H1 (cell line): Measurements from ENCODE around the gene MAP3K3. TPM values are rescaled to one million over a fixed set of nuclear protein-coding genes. Genes with fewer than 3 reads are reported as not detected.

ENCODE experiments used
- CTCF ChIA-PET: fragments of 300-600 bp; sonication (Branson Sonifier 250); formaldehyde crosslinking; loops from one replicate; lab custom pipeline; 2021; ENCODE audit not compliant: partially characterized antibody; lab: Charles Lee
- POLR2A ChIA-PET: fragments of 300-600 bp; sonication (Branson Sonifier 250); formaldehyde crosslinking; loops from one replicate; lab custom pipeline; 2021; ENCODE audit warnings: inconsistent platforms; ENCODE audit not compliant: partially characterized antibody; lab: Charles Lee
- DNase-seq, 2 experiments: peaks; one replicate each; pipeline versions ENCODE4 v3.0.0 to v3.0.0-alpha.2; 2010 to 2022; ENCODE audit warnings: low spot score in 2 of 2, low read depth in 1 of 2, mixed read lengths in 1 of 2
- FAIRE-seq: peaks from 2 replicates; lab custom pipeline; 2011; peaks lifted over from hg19 to GRCh38; lab: Jason Lieb, UNC
- H2AFZ ChIP-seq: 2 replicates; pipeline ENCODE4 v1.8.1; 2012; ENCODE audit warnings: low read length, inconsistent platforms
- H2AK5ac ChIP-seq: 2 replicates; pipeline ENCODE4 v1.6.1; 2013; ENCODE audit warnings: low read depth, low read length
- H2BK120ac ChIP-seq: replicated peaks from 2 replicates; pipeline ENCODE3; 2013; ENCODE audit warnings: low read depth, low read length, inconsistent platforms
- H2BK12ac ChIP-seq: 2 replicates; pipeline ENCODE4 v1.6.1; 2013; ENCODE audit warnings: low read depth, low read length
- H2BK15ac ChIP-seq: 2 replicates; pipeline ENCODE4 v1.6.1; 2013; ENCODE audit warnings: low read length
- H2BK20ac ChIP-seq: 2 replicates; pipeline ENCODE4 v1.6.1; 2013; ENCODE audit warnings: low read length
- H2BK5ac ChIP-seq: 2 replicates; pipeline ENCODE4 v1.6.1; 2013; ENCODE audit warnings: low read depth, low read length
- H3K14ac ChIP-seq: 2 replicates; pipeline ENCODE4 v1.6.1; 2013; ENCODE audit warnings: inconsistent platforms; ENCODE audit not compliant: insufficient read length
- H3K18ac ChIP-seq: 2 replicates; pipeline ENCODE4 v1.6.1; 2013; ENCODE audit warnings: low read length; ENCODE audit errors: extremely low read depth
- H3K23ac ChIP-seq: 2 replicates; pipeline ENCODE4 v1.6.1; 2013; ENCODE audit warnings: inconsistent platforms; ENCODE audit not compliant: insufficient read length
- H3K23me2 ChIP-seq: 2 replicates; pipeline ENCODE4 v1.6.1; 2013; ENCODE audit warnings: low read depth, low read length
- H3K27ac ChIP-seq: 2 replicates; pipeline ENCODE4 v1.6.1; 2011; ENCODE audit warnings: low read depth, low read length, inconsistent platforms
- H3K27me3 ChIP-seq, 4 experiments: replicated peaks in 1 of 4; 1 replicate in 1 of 4; 2 replicates in 3 of 4; pipeline versions ENCODE4 v1.6.1 to v1.8.1; 2011 to 2013; ENCODE audit warnings: low read length in 3 of 4, mild to moderate bottlenecking in 3 of 4, inconsistent platforms in 2 of 4, mixed read lengths in 2 of 4, moderate library complexity in 1 of 4; ENCODE audit not compliant: control insufficient read depth in 3 of 4, insufficient read depth in 3 of 4; ENCODE audit errors: extremely low read depth in 1 of 4
- H3K36me3 ChIP-seq, 4 experiments: 2 replicates each; pipeline versions ENCODE4 v1.6.1 to v1.8.1; 2011 to 2013; ENCODE audit warnings: mild to moderate bottlenecking in 4 of 4, low read length in 3 of 4, moderate library complexity in 2 of 4, control low read depth in 1 of 4, inconsistent platforms in 1 of 4; ENCODE audit not compliant: insufficient read depth in 4 of 4, control insufficient read depth in 2 of 4
- H3K4ac ChIP-seq: replicated peaks from 2 replicates; pipeline ENCODE3; 2013; ENCODE audit warnings: low read length, low read depth, mixed read lengths, inconsistent platforms; ENCODE audit not compliant: insufficient read length
- H3K4me1 ChIP-seq, 4 experiments: replicated peaks in 1 of 4; 1 replicate in 1 of 4; 2 replicates in 3 of 4; pipeline versions ENCODE4 v1.6.1 to v1.8.1; 2011 to 2013; ENCODE audit warnings: low read length in 3 of 4, inconsistent platforms in 2 of 4, mixed read lengths in 1 of 4; ENCODE audit not compliant: insufficient read depth in 4 of 4, control insufficient read depth in 3 of 4
- H3K4me2 ChIP-seq, 2 experiments: 2 replicates each; pipeline versions ENCODE4 v1.6.1 to v1.8.1; 2011 to 2013; ENCODE audit warnings: low read depth in 2 of 2, low read length in 2 of 2, control low read depth in 1 of 2, inconsistent platforms in 1 of 2, mild to moderate bottlenecking in 1 of 2; ENCODE audit not compliant: insufficient read depth in 1 of 2
- H3K4me3 ChIP-seq, 4 experiments: fragments of 200-600, 300-600 bp in 1 of 4; sonication (generic), shearing (Covaris generic), sonication (Bioruptor Twin) in 1 of 4; 2 replicates each; pipeline versions ENCODE4 v1.5.1 to v1.8.1; 2011 to 2016; ENCODE audit warnings: low read length in 4 of 4, low read depth in 3 of 4, control low read depth in 2 of 4, inconsistent platforms in 2 of 4, mild to moderate bottlenecking in 2 of 4, mixed read lengths in 1 of 4, moderate library complexity in 1 of 4; ENCODE audit not compliant: insufficient read depth in 2 of 4; ENCODE audit errors: extremely low read depth in 1 of 4
- H3K56ac ChIP-seq: replicated peaks from 2 replicates; pipeline ENCODE3; 2013; ENCODE audit warnings: low read depth, mild to moderate bottlenecking, mixed read lengths, low read length, inconsistent platforms; ENCODE audit not compliant: insufficient read length
- H3K79me1 ChIP-seq: 2 replicates; pipeline ENCODE4 v1.6.1; 2013; ENCODE audit warnings: low read depth, low read length, control low read depth
- H3K79me2 ChIP-seq, 2 experiments: 2 replicates each; pipeline versions ENCODE4 v1.6.1 to v1.8.1; 2012 to 2013; ENCODE audit warnings: low read length in 2 of 2, mild to moderate bottlenecking in 2 of 2, inconsistent platforms in 1 of 2; ENCODE audit not compliant: insufficient read depth in 2 of 2, control insufficient read depth in 1 of 2
- H3K9ac ChIP-seq, 4 experiments: replicated peaks in 1 of 4; 1 replicate in 1 of 4; 2 replicates in 3 of 4; pipeline versions ENCODE4 v1.6.1 to v1.8.1; 2011 to 2013; ENCODE audit warnings: low read depth in 3 of 4, low read length in 3 of 4, control low read depth in 2 of 4, mild to moderate bottlenecking in 2 of 4, moderate library complexity in 2 of 4, inconsistent platforms in 1 of 4; ENCODE audit errors: extremely low read depth in 1 of 4
- H3K9me3 ChIP-seq, 2 experiments: 2 replicates each; pipeline versions ENCODE4 v1.6.1 to v1.8.1; 2012 to 2013; ENCODE audit warnings: mild to moderate bottlenecking in 2 of 2, moderate library complexity in 2 of 2, control low read depth in 1 of 2, inconsistent platforms in 1 of 2, low read depth in 1 of 2, low read length in 1 of 2, mixed read lengths in 1 of 2; ENCODE audit not compliant: insufficient read depth in 2 of 2
- H4K20me1 ChIP-seq, 2 experiments: replicated peaks in 1 of 2; 2 replicates each; pipeline versions ENCODE3 to v1.8.1; 2011 to 2013; ENCODE audit warnings: inconsistent platforms in 2 of 2, low read length in 2 of 2, mild to moderate bottlenecking in 1 of 2; ENCODE audit not compliant: insufficient read depth in 2 of 2, control insufficient read depth in 1 of 2
- H4K5ac ChIP-seq: 2 replicates; pipeline ENCODE4 v1.6.1; 2013; ENCODE audit warnings: low read length, low read depth, mixed read lengths, inconsistent platforms; ENCODE audit not compliant: insufficient read length
- H4K8ac ChIP-seq: 2 replicates; pipeline ENCODE4 v1.8.0; 2013; ENCODE audit warnings: mild to moderate bottlenecking, moderate library complexity, low read length, inconsistent platforms; ENCODE audit not compliant: insufficient read depth; ENCODE audit errors: extremely low read depth
- H4K91ac ChIP-seq: replicated peaks from 2 replicates; pipeline ENCODE3; 2013; ENCODE audit warnings: low read length, mixed read lengths, inconsistent platforms; ENCODE audit not compliant: insufficient read length
- JUN ChIP-seq: IDR thresholded peaks from 2 replicates; pipeline ENCODE4 v1.6.1; 2011; ENCODE audit warnings: low read depth, mild to moderate bottlenecking, improper control_type of control experiment, low read length
- KDM5A ChIP-seq: fragments of 200-600 bp; IDR thresholded peaks from 2 replicates; pipeline ENCODE4 v1.7.1; 2012; ENCODE audit warnings: mild to moderate bottlenecking, low read length, inconsistent platforms, mixed read lengths
- POU5F1 ChIP-seq: IDR thresholded peaks from 2 replicates; pipeline ENCODE4 v1.6.1; 2011; ENCODE audit warnings: low read depth, mild to moderate bottlenecking, low read length, moderate library complexity
- RFX5 ChIP-seq: IDR thresholded peaks from 2 replicates; pipeline ENCODE4 v1.6.1; 2011; ENCODE audit warnings: low read depth, low read length, improper control_type of control experiment, borderline replicate concordance
- SAP30 ChIP-seq: fragments of 300-600 bp; sonication (generic); IDR thresholded peaks from 2 replicates; pipeline ENCODE4 v1.7.1; 2012; ENCODE audit warnings: low read length, moderate library complexity, mild to moderate bottlenecking, inconsistent platforms; ENCODE audit not compliant: insufficient read depth, insufficient replicate concordance
- SIN3A ChIP-seq, 2 experiments: IDR thresholded peaks in 1 of 2; conservative IDR thresholded peaks in 1 of 2; 2 replicates each; pipeline ENCODE4 v1.6.1; 2011 to 2012; ENCODE audit warnings: low read length in 2 of 2, improper control_type of control experiment in 1 of 2, low read depth in 1 of 2, mild to moderate bottlenecking in 1 of 2
- SIRT6 ChIP-seq: IDR thresholded peaks from one replicate; pipeline ENCODE4 v1.7.1; 2012; ENCODE audit warnings: low read length, inconsistent platforms
- SP2 ChIP-seq: IDR thresholded peaks from 2 replicates; pipeline ENCODE4 v1.6.1; 2012; ENCODE audit warnings: mild to moderate bottlenecking, low read length, inconsistent platforms
- YY1 ChIP-seq: IDR thresholded peaks from 2 replicates; pipeline ENCODE4 v1.6.1; 2011; ENCODE audit warnings: low read depth, mild to moderate bottlenecking, low read length
- WGBS, 2 experiments: shearing (Covaris generic) in 1 of 2; methylation state at CpG; one replicate each; pipeline versions ENCODE4 v1.1.6 to v1.1.7; 2013 to 2015; ENCODE audit warnings: low lambda C conversion rate in 2 of 2, mixed read lengths in 2 of 2, inconsistent platforms in 1 of 2, low coverage in 1 of 2, missing lambda C conversion rate in 1 of 2; ENCODE audit not compliant: insufficient replicate concordance in 2 of 2, insufficient coverage in 1 of 2, insufficient read length in 1 of 2; ENCODE audit errors: extremely low coverage in 1 of 2, missing lambda C conversion rate in 1 of 2; 5-methylcytosine and 5-hydroxymethylcytosine counted together
- polyA plus RNA-seq, 7 experiments: library from polyadenylated mRNA; depleted of rRNA in 3 of 7; stranded (reverse) in 5 of 7; unstranded in 2 of 7; fragments of >200 nt in 5 of 7; fragments of 200-250 nt in 2 of 7; gene quantifications; 1 replicate in 5 of 7; 2 replicates in 1 of 7; 4 replicates in 1 of 7; pipeline versions ENCODE4 v1.2.1 to v1.2.3, GENCODE V29; 2011 to 2013; ENCODE audit warnings: missing spikeins in 2 of 7, mixed read lengths in 2 of 7
- total RNA-seq: library from RNA; stranded (reverse); fragmentation: NEBNext Ultra II Directional; extraction: Animal tissue kit (Norgen Biotek cat#: 25700); gene quantifications from 2 replicates; pipeline ENCODE4 v1.2.1, GENCODE V29; 2021
- TF ChIP-seq, protein P1 (sequence below): IDR thresholded peaks from 2 replicates; pipeline ENCODE4 v1.6.1; 2012; ENCODE audit warnings: inconsistent platforms
- TF ChIP-seq, protein P2 (sequence below), 3 experiments: IDR thresholded peaks; 1 replicate in 2 of 3; 2 replicates in 1 of 3; pipeline versions ENCODE4 v1.5.1 to v1.6.1; 2011; ENCODE audit warnings: low read length in 3 of 3, mild to moderate bottlenecking in 3 of 3, inconsistent platforms in 2 of 3, low read depth in 1 of 3, moderate library complexity in 1 of 3; ENCODE audit not compliant: insufficient read depth in 1 of 3; ENCODE audit errors: control extremely low read depth in 1 of 3

MAP3K3 gene
- total and polyA plus RNA-seq, 2 of the 8 experiments (the other 6 are each of a cell fraction or from before 2014, with no cell fraction given): 10.3 to 21.0 TPM

DNA sequence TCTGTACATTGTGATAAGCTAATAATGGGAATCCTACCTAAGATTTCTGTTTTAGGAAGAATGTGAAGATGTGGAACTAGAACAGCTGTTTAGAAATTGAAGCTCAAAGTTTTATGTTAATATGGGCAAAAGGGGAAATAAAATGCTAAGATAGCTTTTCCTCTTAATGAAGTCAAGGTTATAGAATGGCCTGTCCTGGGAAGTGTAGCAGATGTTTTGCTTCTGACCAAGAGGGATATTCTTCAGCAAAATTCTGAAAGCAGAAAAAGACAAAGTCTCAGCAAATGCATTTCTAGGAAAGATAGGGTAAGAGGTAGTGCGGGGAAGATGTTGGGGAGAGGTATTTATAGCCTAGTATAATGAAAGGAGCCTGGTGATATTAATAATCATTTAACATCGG is 13.1 kb downstream of the MAP3K3 start:
- POLR2A ChIA-PET: interaction anchor here (1.1 kb wide), 1 partner anchor 13 kb away, joined by 3 read pairs; the partner anchor contains the start of gene MAP3K3
- no peak overlapping the region for H2AK5ac ChIP-seq
- TF ChIP-seq SP2: no peak
- TF ChIP-seq YY1: no peak
- TF ChIP-seq, protein P1, sequence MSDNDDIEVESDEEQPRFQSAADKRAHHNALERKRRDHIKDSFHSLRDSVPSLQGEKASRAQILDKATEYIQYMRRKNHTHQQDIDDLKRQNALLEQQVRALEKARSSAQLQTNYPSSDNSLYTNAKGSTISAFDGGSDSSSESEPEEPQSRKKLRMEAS: no peak
- no peak for TF ChIP-seq SIRT6
- TF ChIP-seq POU5F1: no peak
- no peak for TF ChIP-seq SIN3A (conservative IDR thresholded peaks at IDR 0.05 in 1 of 2, IDR thresholded peaks at IDR 0.05 in 1 of 2; ENCODE audit: low read depth in 1 of 2, low read length in 2 of 2)
- TF ChIP-seq, protein P2, sequence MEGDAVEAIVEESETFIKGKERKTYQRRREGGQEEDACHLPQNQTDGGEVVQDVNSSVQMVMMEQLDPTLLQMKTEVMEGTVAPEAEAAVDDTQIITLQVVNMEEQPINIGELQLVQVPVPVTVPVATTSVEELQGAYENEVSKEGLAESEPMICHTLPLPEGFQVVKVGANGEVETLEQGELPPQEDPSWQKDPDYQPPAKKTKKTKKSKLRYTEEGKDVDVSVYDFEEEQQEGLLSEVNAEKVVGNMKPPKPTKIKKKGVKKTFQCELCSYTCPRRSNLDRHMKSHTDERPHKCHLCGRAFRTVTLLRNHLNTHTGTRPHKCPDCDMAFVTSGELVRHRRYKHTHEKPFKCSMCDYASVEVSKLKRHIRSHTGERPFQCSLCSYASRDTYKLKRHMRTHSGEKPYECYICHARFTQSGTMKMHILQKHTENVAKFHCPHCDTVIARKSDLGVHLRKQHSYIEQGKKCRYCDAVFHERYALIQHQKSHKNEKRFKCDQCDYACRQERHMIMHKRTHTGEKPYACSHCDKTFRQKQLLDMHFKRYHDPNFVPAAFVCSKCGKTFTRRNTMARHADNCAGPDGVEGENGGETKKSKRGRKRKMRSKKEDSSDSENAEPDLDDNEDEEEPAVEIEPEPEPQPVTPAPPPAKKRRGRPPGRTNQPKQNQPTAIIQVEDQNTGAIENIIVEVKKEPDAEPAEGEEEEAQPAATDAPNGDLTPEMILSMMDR (IDR thresholded peaks at IDR 0.05; ENCODE audit: control extremely low read depth in 1 of 3, insufficient read depth in 1 of 3, low read depth in 1 of 3, low read length in 3 of 3): no peak
- TF ChIP-seq RFX5: no peak
- no peak for TF ChIP-seq KDM5A
- no peak for TF ChIP-seq SAP30
- no peak for TF ChIP-seq JUN

More for the DNA sequence above, 13.1 kb downstream of the MAP3K3 start:
- no peaks in the 10 kb centered on the region; the same call in 1 of the 2 replicates for H3K23me2 ChIP-seq
- no peak overlapping the region for H3K4me3 ChIP-seq
- H3K56ac ChIP-seq: no peak overlapping the region
- DNase-seq: no peak
- H2BK120ac ChIP-seq: no peak overlapping the region
- H4K20me1 ChIP-seq: peaks cover 0 to 2% of the 10 kb centered on the region in 2 experiments
- no peak overlapping the region for H2BK5ac ChIP-seq
- H2BK12ac ChIP-seq: no peak overlapping the region
- H2BK20ac ChIP-seq: no peak overlapping the region
- WGBS, 2 experiments: 91 to 100% methylated on average over 1 to 2 of the region's 2 CpGs
- no peak overlapping the region for H3K18ac ChIP-seq
- no peak overlapping the region for H3K14ac ChIP-seq
- H3K23ac ChIP-seq: no peak overlapping the region
- no peak overlapping the region for H3K9ac ChIP-seq
- no peak overlapping the region for H4K8ac ChIP-seq
- no peak for FAIRE-seq
- H4K5ac ChIP-seq: no peak overlapping the region
- no peak overlapping the region for H3K4ac ChIP-seq
- no peaks in the 10 kb centered on the region for H3K9me3 ChIP-seq
- H3K4me1 ChIP-seq: peaks cover 0 to 6% (median 4%) of the 10 kb centered on the region in 4 experiments; a peak in 4 of 7 replicates
- no peaks in the 10 kb centered on the region; the same call in 1 of the 2 replicates for H3K79me1 ChIP-seq
- H2AFZ ChIP-seq: no peak overlapping the region
- H3K36me3 ChIP-seq: peaks cover 0 to 7% (median 1%) of the 10 kb centered on the region in 4 experiments; a peak in 3 of 8 replicates
- H4K91ac ChIP-seq: no peak overlapping the region
- H3K4me2 ChIP-seq: no peak overlapping the region
- no peaks in the 10 kb centered on the region; a peak in 1 of 4 replicates for H3K79me2 ChIP-seq
- CTCF ChIA-PET: interaction anchor here (0.6 to 2.0 kb wide), 4 partner anchors 8 to 200 kb away, joined by 3 to 5 read pairs (median 4); no protein-coding TSS in a partner anchor
- no peak overlapping the region for H3K27ac ChIP-seq
- H2BK15ac ChIP-seq: no peak overlapping the region
- H3K27me3 ChIP-seq: no peaks in the 10 kb centered on the region
